HPDE6-E6E7 (cell line): ENCODE data around the gene ARF4.
"Not testable (repeated sequence)": the region's sequence is repeated elsewhere in the genome, so short reads cannot be mapped to it uniquely, and the experiment has no call there.

ENCODE experiments used
- DNase-seq: peaks from one replicate; pipeline ENCODE4 v3.0.0; 2011; ENCODE audit warnings: missing footprints; ENCODE audit errors: extremely low spot score

The ARF4 gene

GRCh38 chr3:57597127-57597923 is at the start of gene ARF4:
TSS of gene ARF4 (minus strand) at chr3:57597344. CDS start at chr3:57597140, 204 bp downstream.
- DNase-seq = peak; percentile 89

GRCh38 chr3:57646723-57647122 is 49.6 kb upstream of the ARF4 start:
- DNase-seq = peak; percentile 12

GRCh38 chr3:57644740-57645139 is 47.6 kb upstream of the ARF4 start:
- DNase-seq = no peak

- DNase-seq = no peak
Measured at GRCh38 chr3:57637391-57637790, 40.2 kb upstream of the ARF4 start.

GRCh38 chr3:57634259-57634658 is 37.1 kb upstream of the ARF4 start:
- DNase-seq = not testable (repeated sequence)

GRCh38 chr3:57627976-57628375 is 30.8 kb upstream of the ARF4 start:
- no peak for DNase-seq

- no peak for DNase-seq
Measured at GRCh38 chr3:57624801-57625200, 27.7 kb upstream of the ARF4 start.

GRCh38 chr3:57622362-57622761 is 25.2 kb upstream of the ARF4 start:
- DNase-seq = no peak

- DNase-seq = no peak
Measured at GRCh38 chr3:57617739-57618138, 20.6 kb upstream of the ARF4 start.

GRCh38 chr3:57616233-57616632 is 19.1 kb upstream of the ARF4 start:
- DNase-seq = no peak

GRCh38 chr3:57611870-57612269 is 14.7 kb upstream of the ARF4 start:
- DNase-seq = not testable (repeated sequence)

- no peak for DNase-seq
Measured at GRCh38 chr3:57605683-57606082, 8.5 kb upstream of the ARF4 start.

- DNase-seq = no peak
Measured at GRCh38 chr3:57604971-57605370, 7.8 kb upstream of the ARF4 start.

- no peak for DNase-seq
Measured at GRCh38 chr3:57600195-57600594, 3.1 kb upstream of the ARF4 start.

GRCh38 chr3:57598765-57599360 is 1.7 kb upstream of the ARF4 start:
- DNase-seq = no peak

- peak; percentile 28 for DNase-seq
Measured at GRCh38 chr3:57596495-57597126, 533 bp downstream of the ARF4 start.

GRCh38 chr3:57594576-57594975 is 2.6 kb downstream of the ARF4 start:
- no peak for DNase-seq

GRCh38 chr3:57594144-57594543 is 3.0 kb downstream of the ARF4 start:
- no peak for DNase-seq

GRCh38 chr3:57592306-57592705 is 4.8 kb downstream of the ARF4 start:
- DNase-seq = no peak

GRCh38 chr3:57587905-57588304 is 9.2 kb downstream of the ARF4 start:
- no peak for DNase-seq

GRCh38 chr3:57586778-57587177 is 10.4 kb downstream of the ARF4 start:
- DNase-seq = no peak

- no peak for DNase-seq
Measured at GRCh38 chr3:57583544-57583943, 13.6 kb downstream of the ARF4 start.
